Chondrocyte (in vitro differentiated cells): ENCODE measurements around the gene ENTPD8. TPM values are rescaled to one million over a fixed set of nuclear protein-coding genes. Genes with fewer than 3 reads are reported as not detected.
"Not testable (repeated sequence)": the region's sequence is repeated elsewhere in the genome, so short reads cannot be mapped to it uniquely, and the experiment has no call there.

Experiments
- DNase-seq: peaks from one replicate; pipeline ENCODE4 v3.0.0; 2021; ENCODE audit warnings: mixed read lengths, low spot score
- H3K27ac Mint-ChIP-seq: one replicate; pipeline ENCODE4 v1.8.0; 2021; ENCODE audit warnings: mild to moderate bottlenecking, moderate library complexity, mixed read lengths; ENCODE audit not compliant: unreplicated experiment
- H3K27me3 Mint-ChIP-seq: 2 replicates; pipeline ENCODE4 v1.8.0; 2021; ENCODE audit warnings: low read depth, mixed read lengths
- H3K36me3 Mint-ChIP-seq: 2 replicates; pipeline ENCODE4 v1.8.0; 2021; ENCODE audit warnings: low read depth, mixed read lengths
- H3K4me1 Mint-ChIP-seq: 2 replicates; pipeline ENCODE4 v1.8.0; 2021; ENCODE audit warnings: low read depth, mild to moderate bottlenecking, mixed read lengths
- H3K4me3 Mint-ChIP-seq: one replicate; pipeline ENCODE4 v1.8.0; 2021; ENCODE audit warnings: mild to moderate bottlenecking, moderate library complexity, mixed read lengths; ENCODE audit not compliant: unreplicated experiment
- H3K9me3 Mint-ChIP-seq: 2 replicates; pipeline ENCODE4 v1.8.0; 2021; ENCODE audit warnings: low read depth, mixed read lengths
- CTCF ChIP-seq: fragments of 200-600 bp; sonication (generic); IDR thresholded peaks from 2 replicates; pipeline ENCODE4 v1.5.0; 2021; ENCODE audit warnings: antibody characterized with exemption, mild to moderate bottlenecking, moderate library complexity
- total RNA-seq: library from RNA; stranded (reverse); gene quantifications from 3 replicates; pipeline ENCODE4 v1.2.1, GENCODE V29; 2021

Gene ENTPD8
- total RNA-seq, 1 donor from 2014 or later, result 0.10 TPM

- TF ChIP-seq CTCF, result no peak
- Mint-ChIP-seq H3K4me1 (no peaks in the 10 kb centered on the region), H3K36me3 (peaks cover 9% of the 10 kb centered on the region), H3K27me3 (peaks cover 3% of the 10 kb centered on the region), H3K27ac (no peak overlapping the region), H3K9me3 (peaks cover 14% of the 10 kb centered on the region), H3K4me3 (no peak overlapping the region)
- DNase-seq, result no peak
Measured at GRCh38 chr9:137470785-137471184, 29.6 kb upstream of the ENTPD8 start.

- TF ChIP-seq CTCF, result no peak
- Mint-ChIP-seq H3K36me3 (no peaks in the 10 kb centered on the region), H3K4me1 (no peaks in the 10 kb centered on the region), H3K4me3 (no peak overlapping the region), H3K27ac (no peak overlapping the region), H3K9me3 (peaks cover 2% of the 10 kb centered on the region), H3K27me3 (peaks cover 3% of the 10 kb centered on the region)
- DNase-seq, result no peak
Measured at GRCh38 chr9:137467896-137468295, 26.7 kb upstream of the ENTPD8 start.

- Mint-ChIP-seq H3K9me3 (no peaks in the 10 kb centered on the region), H3K27me3 (peaks cover 3% of the 10 kb centered on the region), H3K4me1 (no peaks in the 10 kb centered on the region), H3K27ac (no peak overlapping the region), H3K36me3 (no peaks in the 10 kb centered on the region), H3K4me3 (no peak overlapping the region)
- no peak for TF ChIP-seq CTCF
- DNase-seq, result no peak
Measured at GRCh38 chr9:137467161-137467581, 26.0 kb upstream of the ENTPD8 start.

GRCh38 chr9:137466389-137467085, 25.4 kb upstream of the ENTPD8 start:
- not testable (repeated sequence) for H3K9me3 Mint-ChIP-seq, H3K4me1 Mint-ChIP-seq, H3K36me3 Mint-ChIP-seq, DNase-seq, H3K27ac Mint-ChIP-seq, H3K4me3 Mint-ChIP-seq, H3K27me3 Mint-ChIP-seq

GRCh38 chr9:137465720-137466388, 24.7 kb upstream of the ENTPD8 start:
- DNase-seq, result no peak
- Mint-ChIP-seq H3K27me3 (peaks cover 3% of the 10 kb centered on the region), H3K27ac (no peak overlapping the region), H3K9me3 (no peaks in the 10 kb centered on the region), H3K4me1 (no peaks in the 10 kb centered on the region), H3K4me3 (no peak overlapping the region), H3K36me3 (no peaks in the 10 kb centered on the region)
- no peak for TF ChIP-seq CTCF
